ENCODE measurements around the gene PPP1R13B. TPM values are rescaled to one million over a fixed set of nuclear protein-coding genes. Genes with fewer than 3 reads are reported as not detected.

PPP1R13B gene
- total RNA-seq, 6 experiments from 2014 or later: 9.2 to 22.4 (median 13.9) TPM

GRCh38 chr14:103770500-103770899, 76.9 kb downstream of the PPP1R13B start:
- Histone ChIP-seq H3K4me3 (no peak overlapping the region), H3K36me3 (peaks cover 0 to 4% (median 0%) of the 10 kb centered on the region in 4 donors), H3K27me3 (no peaks in the 10 kb centered on the region), H3K4me1 (no peaks in the 10 kb centered on the region), H3K9me3 (no peaks in the 10 kb centered on the region), H3K27ac (no peak overlapping the region)
- DNase-seq: no peak
- TF ChIP-seq POLR2A (IDR thresholded peaks at IDR 0.05): no peak
- TF ChIP-seq CTCF (IDR thresholded peaks at IDR 0.05): no peak
- no peak for ATAC-seq
- WGBS (ENCODE audit: insufficient coverage, low coverage, low lambda C conversion rate, missing lambda C conversion rate): 88% methylated on average over 1 of the region's 2 CpGs
- intact Hi-C loops (cut with DNase I): no loop called here

- 65% methylated on average over 4 of the region's 4 CpGs for WGBS (ENCODE audit: insufficient coverage, low coverage, low lambda C conversion rate, missing lambda C conversion rate)
- no peaks in the 10 kb centered on the region for H3K36me3 ChIP-seq
- TF ChIP-seq POLR2A (IDR thresholded peaks at IDR 0.05): no peak
- TF ChIP-seq CTCF (IDR thresholded peaks at IDR 0.05): no peak
- DNase-seq (no peak), ATAC-seq (peak in 1 of 4 donors; percentile 40)
- intact Hi-C loops (cut with DNase I): no loop called here
- no peaks in the 10 kb centered on the region for H3K9me3 ChIP-seq
- H3K27me3 ChIP-seq: no peaks in the 10 kb centered on the region
- no peaks in the 10 kb centered on the region for H3K4me1 ChIP-seq
- no peak overlapping the region for H3K27ac ChIP-seq
- H3K4me3 ChIP-seq: no peak overlapping the region
Observed at GRCh38 chr14:103767336-103767894, 80.0 kb downstream of the PPP1R13B start.

- H3K36me3 ChIP-seq: no peaks in the 10 kb centered on the region
- H3K27ac ChIP-seq: no peak overlapping the region
- H3K4me3 ChIP-seq: no peak overlapping the region
- no peaks in the 10 kb centered on the region for H3K4me1 ChIP-seq
- no peak for DNase-seq
- no peak for ATAC-seq
- TF ChIP-seq CTCF (IDR thresholded peaks at IDR 0.05) (no peak), POLR2A (IDR thresholded peaks at IDR 0.05) (no peak)
- WGBS (ENCODE audit: insufficient coverage, low coverage, low lambda C conversion rate, missing lambda C conversion rate): 54% methylated on average over 3 of the region's 3 CpGs
- no peaks in the 10 kb centered on the region for H3K9me3 ChIP-seq
- no peaks in the 10 kb centered on the region for H3K27me3 ChIP-seq
- intact Hi-C loops (cut with DNase I): no loop called here
Observed at GRCh38 chr14:103765526-103765925, 81.8 kb downstream of the PPP1R13B start.

- no peak overlapping the region for H3K4me3 ChIP-seq
- no peaks in the 10 kb centered on the region for H3K9me3 ChIP-seq
- intact Hi-C loops (cut with DNase I): no loop called here
- TF ChIP-seq POLR2A (IDR thresholded peaks at IDR 0.05) (no peak), CTCF (IDR thresholded peaks at IDR 0.05) (no peak)
- no peak overlapping the region for H3K27ac ChIP-seq
- WGBS (ENCODE audit: insufficient coverage, low coverage, low lambda C conversion rate, missing lambda C conversion rate): 81% methylated on average over 5 of the region's 5 CpGs
- H3K27me3 ChIP-seq: no peaks in the 10 kb centered on the region
- DNase-seq: no peak
- ATAC-seq: no peak
- H3K4me1 ChIP-seq: no peaks in the 10 kb centered on the region
- H3K36me3 ChIP-seq: no peaks in the 10 kb centered on the region
Observed at GRCh38 chr14:103763730-103764488, 83.5 kb downstream of the PPP1R13B start.
